NCI-H2029 treated with DMSO at 0.1 percent for 48 hours (cell line): ENCODE measurements around the gene CREB3L4.

Source experiments
- DNase-seq: peaks from one replicate; lab custom pipeline; 2025; lab: John Stamatoyannopoulos, UW

Gene CREB3L4, protein sequence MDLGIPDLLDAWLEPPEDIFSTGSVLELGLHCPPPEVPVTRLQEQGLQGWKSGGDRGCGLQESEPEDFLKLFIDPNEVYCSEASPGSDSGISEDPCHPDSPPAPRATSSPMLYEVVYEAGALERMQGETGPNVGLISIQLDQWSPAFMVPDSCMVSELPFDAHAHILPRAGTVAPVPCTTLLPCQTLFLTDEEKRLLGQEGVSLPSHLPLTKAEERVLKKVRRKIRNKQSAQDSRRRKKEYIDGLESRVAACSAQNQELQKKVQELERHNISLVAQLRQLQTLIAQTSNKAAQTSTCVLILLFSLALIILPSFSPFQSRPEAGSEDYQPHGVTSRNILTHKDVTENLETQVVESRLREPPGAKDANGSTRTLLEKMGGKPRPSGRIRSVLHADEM

DNA sequence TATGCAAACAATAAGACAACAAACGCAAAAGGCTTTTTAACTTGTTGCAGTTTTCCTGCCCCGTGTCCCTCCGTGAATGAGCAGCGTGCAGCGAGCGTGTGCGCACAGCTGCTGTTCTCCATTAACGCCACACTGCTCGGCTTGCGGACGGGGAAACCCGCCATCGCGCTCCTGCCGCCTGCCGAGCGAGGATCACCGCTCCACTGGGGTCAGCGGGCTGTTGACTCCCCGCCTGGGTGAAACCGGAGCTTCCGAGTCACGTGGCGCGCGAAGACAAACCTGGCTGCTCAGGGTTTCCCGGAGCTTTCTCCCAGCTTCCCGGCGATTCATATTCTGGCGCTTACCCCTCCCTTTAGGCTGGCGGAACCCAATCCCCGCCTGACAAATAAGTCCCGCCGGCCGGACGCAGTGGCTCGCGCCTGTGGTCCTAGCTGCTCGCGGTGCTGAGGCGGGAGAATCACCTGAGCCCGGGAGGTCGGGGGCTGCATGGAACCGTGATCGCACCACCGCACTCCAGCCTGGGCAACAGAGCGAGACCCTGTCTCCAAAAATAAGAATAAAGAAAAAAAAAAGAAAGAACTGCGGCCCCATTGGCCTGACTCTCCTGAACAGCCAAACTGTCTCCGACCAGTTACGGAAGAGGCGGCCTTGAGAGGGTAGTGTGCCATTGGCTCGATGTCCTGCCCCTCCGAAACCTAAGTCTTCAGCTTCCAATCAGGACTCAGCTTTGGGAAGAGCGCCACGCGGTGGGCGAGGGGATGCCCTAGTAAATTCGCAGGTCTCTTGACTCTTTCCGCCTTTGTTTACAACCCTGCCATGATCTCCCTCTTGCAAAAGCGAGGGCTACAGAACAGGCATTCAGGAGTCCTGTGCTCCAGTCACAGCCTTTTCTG is at the start of gene CREB3L4:
TSS of gene CREB3L4 (plus strand) at position 796 of the 893 bp plus-strand sequence. CDS start 624 bp downstream, outside the sequence.
- peak; percentile 93 for DNase-seq

DNA sequence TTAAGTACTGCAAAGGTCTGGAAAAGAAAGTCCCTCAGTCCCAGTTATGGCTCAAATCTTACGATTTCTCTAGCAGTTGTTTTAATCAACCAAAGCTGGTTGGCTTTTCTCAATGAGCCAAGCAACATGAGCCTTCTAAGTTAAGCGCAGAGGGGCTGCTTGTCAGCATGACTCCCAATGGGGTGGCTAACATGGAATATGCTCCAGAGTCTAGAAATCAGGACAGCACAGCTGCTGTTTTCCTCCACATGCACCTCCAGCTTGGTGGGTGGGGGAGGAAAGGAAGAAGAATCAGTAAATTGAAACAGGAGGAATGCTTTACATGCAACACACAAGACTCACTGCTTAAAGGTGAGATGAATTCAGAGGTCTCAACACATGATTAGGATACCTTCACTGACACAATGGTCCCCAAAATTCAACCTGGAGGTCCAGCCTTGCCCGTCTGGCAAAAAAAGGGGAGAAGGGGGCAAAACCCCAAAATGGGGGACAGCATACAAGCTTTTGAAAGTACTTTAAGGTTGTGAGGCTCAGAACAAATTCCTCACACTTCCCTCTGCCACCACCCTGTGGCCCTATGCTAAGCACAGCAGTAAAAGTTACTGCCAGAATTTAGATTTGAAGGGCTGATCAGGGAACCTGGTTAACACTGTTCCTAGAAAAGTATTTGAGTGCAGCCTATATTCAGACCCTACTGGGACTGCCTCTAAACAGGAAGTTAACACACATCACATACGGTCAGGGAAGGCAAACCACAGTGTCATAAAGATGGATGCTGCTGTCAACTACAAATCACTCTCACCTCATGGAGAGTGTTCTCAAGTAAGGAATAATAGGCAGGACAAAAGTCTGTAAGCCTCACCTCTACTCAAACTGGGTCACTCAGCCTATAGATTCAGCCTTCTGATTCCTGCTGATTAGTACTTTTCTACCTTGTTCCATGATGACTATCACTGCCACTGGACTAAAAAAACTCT is 47.5 kb upstream of the CREB3L4 start:
- no peak for DNase-seq

DNA sequence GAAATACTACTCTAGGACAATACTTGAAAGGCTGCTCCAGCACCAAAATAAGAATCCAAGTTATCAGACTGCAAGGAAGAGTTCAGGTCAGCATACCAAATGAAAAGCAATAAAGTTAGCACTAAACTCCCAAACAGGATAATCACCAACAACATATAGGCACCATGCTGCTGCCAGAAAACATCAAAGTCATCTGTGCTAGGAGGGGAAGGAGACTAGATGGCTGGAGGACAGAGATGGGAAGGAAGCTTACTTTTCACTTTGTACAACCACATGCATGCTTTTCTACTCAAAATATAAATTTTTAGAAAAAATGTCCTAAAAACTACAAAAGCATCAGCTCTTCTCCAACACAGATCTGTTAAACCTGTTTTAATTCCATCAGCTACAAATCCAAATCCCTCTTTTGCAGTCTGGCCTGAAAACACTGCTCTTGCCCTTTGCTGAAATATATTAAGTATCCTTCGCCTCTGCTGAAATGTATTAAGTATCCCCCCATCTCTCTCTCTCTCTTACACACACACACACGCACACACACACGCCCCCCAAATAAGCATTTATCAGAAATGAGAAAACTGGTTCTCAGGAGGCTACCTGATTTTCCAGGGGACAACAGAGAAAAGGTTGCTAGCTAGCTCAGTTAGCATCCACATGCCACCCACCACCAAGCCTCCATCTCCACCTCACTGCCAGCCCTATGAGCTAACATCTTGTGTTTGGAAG is 46.5 kb upstream of the CREB3L4 start:
- DNase-seq: no peak

GRCh38 chr1:153921803-153922075 is 46.0 kb upstream of the CREB3L4 start:
- no peak for DNase-seq

DNA sequence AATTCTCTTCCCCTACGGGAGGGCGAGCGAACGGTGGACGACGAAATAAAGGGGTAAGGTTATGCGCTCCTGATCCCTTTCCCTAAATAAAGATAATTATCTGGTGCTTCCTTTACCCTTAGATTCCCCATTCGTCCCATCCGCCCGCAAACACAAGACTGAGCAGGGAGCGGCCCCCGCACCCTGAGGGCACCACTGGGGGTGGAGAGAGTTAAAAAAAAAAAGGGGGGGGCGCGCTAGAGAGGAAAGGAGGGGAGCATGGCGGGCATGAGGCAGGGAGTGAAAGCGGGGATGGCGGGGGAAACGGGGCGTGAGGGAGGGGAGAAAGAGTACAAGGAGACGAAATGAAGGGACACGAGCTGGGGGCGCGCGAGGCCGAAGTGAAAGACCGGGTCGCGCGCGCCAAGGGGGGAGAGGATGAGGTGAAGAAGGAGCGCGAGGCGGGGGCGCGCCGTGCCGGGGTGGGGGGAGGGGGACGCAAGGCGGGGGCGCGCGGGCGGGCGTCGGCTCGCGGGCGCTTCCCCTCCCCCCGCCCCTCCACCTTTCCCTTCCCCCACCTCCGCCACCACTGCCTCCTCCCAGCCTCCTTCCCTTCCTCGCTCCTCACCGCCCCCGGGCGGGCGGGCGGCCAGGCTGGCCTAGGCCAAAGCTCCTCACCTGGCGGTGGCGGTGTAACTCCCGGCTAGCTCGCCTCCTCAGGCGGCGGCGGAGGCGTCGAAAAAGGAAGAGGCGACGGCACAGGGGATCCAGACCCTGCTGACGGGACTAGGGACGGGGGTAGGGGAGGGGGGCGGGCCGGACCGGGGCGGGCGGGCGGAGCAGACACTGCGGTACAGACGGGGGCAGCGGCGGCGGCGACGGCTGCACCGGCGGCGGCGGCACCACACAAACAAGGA is 45.4 kb upstream of the CREB3L4 start:
- no peak for DNase-seq

- DNase-seq: peak; percentile 96
Measured at GRCh38 chr1:153922972-153923925, 44.5 kb upstream of the CREB3L4 start, which contains the start of gene GATAD2B. TSS of gene GATAD2B (minus strand) at chr1:153922972. CDS start at chr1:153828347, 94,625 bp downstream.

GRCh38 chr1:153926405-153926804 is 41.3 kb upstream of the CREB3L4 start:
- DNase-seq: no peak

DNA sequence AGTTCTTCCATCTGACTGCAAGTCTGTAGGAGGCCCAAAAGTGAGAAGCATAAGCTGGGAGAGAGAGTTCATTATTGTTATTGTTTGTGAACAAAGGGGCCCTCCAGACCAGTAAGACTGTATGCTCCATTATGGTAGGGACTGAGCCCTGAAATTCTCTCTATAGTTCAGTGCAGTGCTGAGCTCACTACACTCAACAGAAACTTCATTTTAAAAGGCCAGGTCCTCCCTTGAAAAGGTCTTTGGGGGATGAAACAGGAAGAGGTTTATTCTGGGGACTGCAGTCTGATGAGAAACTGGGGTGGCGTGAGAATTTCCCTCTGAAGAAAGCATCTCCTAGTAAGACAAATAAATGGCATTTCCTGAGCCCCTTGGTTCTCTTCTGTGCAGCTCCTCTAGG is 39.5 kb upstream of the CREB3L4 start:
- DNase-seq: no peak

DNA sequence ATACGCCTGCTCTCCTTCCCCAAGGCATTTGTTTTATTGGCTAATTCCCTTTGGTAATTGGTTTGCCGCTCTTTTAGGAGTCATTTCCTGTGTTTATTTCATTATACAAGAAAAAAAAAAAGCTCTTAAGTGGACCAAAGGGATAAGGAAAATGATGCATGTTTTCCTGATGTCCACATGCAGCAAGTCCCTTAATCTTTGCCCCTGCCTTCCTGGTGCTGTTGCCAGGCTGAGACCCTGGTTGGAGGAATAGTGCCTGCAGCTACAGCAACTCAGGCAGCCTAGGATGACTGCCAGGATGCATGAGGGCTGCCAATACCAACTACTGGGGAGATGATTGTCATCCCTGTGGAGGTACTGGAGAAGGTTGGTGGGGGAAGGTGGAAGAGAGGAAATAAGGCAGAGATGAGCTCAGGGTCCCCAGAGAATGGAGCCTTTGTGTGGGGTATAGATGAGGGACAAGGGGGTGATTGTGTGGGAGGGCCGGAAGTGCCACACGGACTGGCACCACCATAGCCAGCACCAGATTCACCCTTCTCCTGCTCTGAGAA is 38.8 kb upstream of the CREB3L4 start:
- DNase-seq: no peak

DNA sequence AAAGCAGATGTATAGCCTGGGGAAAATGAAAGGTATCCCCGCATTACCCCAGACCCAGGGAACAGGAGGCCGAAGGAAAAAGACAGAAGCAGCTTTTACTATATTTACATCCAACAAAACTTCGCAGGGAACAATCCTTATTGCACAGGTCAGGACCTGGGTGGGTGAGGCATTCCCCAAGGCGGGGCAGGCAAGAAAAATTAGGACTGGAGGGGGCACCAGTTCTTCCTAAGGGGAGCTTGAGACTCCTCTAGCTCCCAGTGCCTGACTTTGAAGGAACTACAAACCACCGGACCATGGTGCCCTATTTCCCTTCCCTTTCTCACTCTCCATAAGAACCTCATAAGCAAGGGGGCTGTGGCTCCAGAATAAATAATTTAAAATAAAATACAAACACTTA is 38.3 kb upstream of the CREB3L4 start:
- DNase-seq: no peak

GRCh38 chr1:153929981-153930948 is 37.4 kb upstream of the CREB3L4 start:
- no peak for DNase-seq

- no peak for DNase-seq
Measured at GRCh38 chr1:153932156-153933131, 35.3 kb upstream of the CREB3L4 start.

DNA sequence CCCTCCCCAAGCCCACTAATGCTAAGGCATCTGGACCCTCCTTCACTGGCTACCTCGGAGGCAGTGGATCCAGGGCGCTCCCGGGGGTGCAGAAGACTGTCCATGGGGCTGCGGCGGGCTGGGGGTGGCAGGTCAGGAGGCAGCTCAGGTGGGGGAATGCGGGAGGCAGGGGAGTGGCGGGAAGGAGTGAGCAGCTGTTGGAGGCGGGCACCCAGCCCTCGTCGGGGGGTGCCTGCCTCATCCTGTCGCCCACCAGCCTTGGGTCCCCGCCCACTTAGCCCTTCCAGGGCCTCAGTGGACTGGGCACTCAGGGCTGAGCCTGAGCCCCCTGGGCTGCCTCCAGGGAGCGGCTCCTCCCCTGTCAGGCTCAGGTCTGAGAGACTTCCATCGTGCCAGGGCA is 34.3 kb upstream of the CREB3L4 start:
- no peak for DNase-seq

DNA sequence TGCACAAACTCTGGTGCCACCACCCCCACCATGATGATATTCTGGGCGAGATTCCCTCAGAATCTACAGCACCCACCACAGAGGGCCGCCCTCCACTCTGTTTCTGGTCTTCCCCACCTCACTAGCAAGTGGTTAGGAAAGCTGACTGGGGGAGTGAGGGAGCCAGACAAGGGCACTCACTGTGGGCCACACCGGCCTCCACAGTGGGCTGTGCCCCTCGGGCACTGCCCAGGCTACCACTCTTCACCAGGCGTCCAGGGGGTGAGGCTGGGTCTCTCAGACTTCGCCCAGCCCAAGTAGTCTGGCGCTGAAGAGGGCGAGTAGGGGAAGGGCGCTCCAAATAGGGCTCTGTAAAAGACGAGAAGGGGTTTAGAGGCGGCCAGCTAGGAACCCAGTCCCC is 33.7 kb upstream of the CREB3L4 start:
- DNase-seq: no peak

GRCh38 chr1:153934746-153935145 is 33.0 kb upstream of the CREB3L4 start:
- DNase-seq: no peak
